Progenitor cell of endocrine pancreas (in vitro differentiated cells): Measurements from ENCODE around the gene WDFY1. TPM values are rescaled to one million over a fixed set of nuclear protein-coding genes. Genes with fewer than 3 reads are reported as not detected.

Source experiments
- DNase-seq: peaks from one replicate; pipeline ENCODE4 v3.0.0; 2021; ENCODE audit warnings: low spot score; ENCODE audit not compliant: unreplicated experiment
- H3K27ac Mint-ChIP-seq: 2 replicates; pipeline ENCODE4 v1.8.0; 2021; ENCODE audit warnings: mild to moderate bottlenecking, moderate library complexity, mixed read lengths
- H3K27me3 Mint-ChIP-seq: 2 replicates; pipeline ENCODE4 v1.8.0; 2021; ENCODE audit warnings: mixed read lengths
- H3K36me3 Mint-ChIP-seq: 2 replicates; pipeline ENCODE4 v1.8.0; 2022; ENCODE audit warnings: mixed read lengths; ENCODE audit not compliant: insufficient read depth
- H3K4me1 Mint-ChIP-seq: 2 replicates; pipeline ENCODE4 v1.8.0; 2021; ENCODE audit warnings: low read depth, mixed read lengths
- H3K4me3 Mint-ChIP-seq: 2 replicates; pipeline ENCODE4 v1.8.0; 2021; ENCODE audit warnings: low read depth, mild to moderate bottlenecking, moderate library complexity, mixed read lengths
- H3K9me3 Mint-ChIP-seq: 2 replicates; pipeline ENCODE4 v1.8.0; 2021; ENCODE audit warnings: low read depth, mixed read lengths
- total RNA-seq: library from RNA; stranded (reverse); gene quantifications from 2 replicates; pipeline ENCODE4 v1.2.1, GENCODE V29; 2021
- TF ChIP-seq, protein P1 (sequence below): fragments of 200-600 bp; sonication (generic); IDR thresholded peaks from one replicate; pipeline ENCODE4 v1.5.0; 2021; ENCODE audit warnings: antibody characterized with exemption, mild to moderate bottlenecking; ENCODE audit not compliant: unreplicated experiment

Gene WDFY1
- total RNA-seq, 1 donor from 2014 or later, result 52.3 TPM

DNA sequence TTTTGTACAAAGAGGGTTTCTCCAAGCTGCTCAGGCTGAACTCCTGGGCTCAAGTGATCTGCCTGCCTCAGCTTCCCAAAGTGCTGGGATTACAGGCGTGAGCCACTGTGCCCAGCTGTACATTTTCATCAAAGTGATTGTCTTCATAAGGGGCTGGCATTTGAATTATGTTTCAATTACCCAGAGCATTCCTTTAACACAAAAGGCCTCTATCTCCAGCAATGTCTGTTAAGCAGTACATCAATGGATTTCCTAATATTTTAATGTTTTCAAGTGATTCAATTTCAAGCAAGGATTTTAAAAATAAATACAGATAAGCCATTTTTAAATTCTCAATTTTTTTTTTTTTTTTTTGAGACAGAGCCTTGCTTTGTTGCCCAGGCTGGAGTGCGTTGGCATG, 56.9 kb downstream of the WDFY1 start:
- Mint-ChIP-seq H3K9me3 (peaks cover 7% of the 10 kb centered on the region), H3K27ac (peak overlapping the region; percentile 81), H3K4me3 (no peak overlapping the region), H3K4me1 (no peaks in the 10 kb centered on the region), H3K36me3 (peaks cover 28% of the 10 kb centered on the region), H3K27me3 (no peaks in the 10 kb centered on the region)
- TF ChIP-seq, protein P1, sequence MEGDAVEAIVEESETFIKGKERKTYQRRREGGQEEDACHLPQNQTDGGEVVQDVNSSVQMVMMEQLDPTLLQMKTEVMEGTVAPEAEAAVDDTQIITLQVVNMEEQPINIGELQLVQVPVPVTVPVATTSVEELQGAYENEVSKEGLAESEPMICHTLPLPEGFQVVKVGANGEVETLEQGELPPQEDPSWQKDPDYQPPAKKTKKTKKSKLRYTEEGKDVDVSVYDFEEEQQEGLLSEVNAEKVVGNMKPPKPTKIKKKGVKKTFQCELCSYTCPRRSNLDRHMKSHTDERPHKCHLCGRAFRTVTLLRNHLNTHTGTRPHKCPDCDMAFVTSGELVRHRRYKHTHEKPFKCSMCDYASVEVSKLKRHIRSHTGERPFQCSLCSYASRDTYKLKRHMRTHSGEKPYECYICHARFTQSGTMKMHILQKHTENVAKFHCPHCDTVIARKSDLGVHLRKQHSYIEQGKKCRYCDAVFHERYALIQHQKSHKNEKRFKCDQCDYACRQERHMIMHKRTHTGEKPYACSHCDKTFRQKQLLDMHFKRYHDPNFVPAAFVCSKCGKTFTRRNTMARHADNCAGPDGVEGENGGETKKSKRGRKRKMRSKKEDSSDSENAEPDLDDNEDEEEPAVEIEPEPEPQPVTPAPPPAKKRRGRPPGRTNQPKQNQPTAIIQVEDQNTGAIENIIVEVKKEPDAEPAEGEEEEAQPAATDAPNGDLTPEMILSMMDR, result no peak
- DNase-seq, result no peak

DNA sequence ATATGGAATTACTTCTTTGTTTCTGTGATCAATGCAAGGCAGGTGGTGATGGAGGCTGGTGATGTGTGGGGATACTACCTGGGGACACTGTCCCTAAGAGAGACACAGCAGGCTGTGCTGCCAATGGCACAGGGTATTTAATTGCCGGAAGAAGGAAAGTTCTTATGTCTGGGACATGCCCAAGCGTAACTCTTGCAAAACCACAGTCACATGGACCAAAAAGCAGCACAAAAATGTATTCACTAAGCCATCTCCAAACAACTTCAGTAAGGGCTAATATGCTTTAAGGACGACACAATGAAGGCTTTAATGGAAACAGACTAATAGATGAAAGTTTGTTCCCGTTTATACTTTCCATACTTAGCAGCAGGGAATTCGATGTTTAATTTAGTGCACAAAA, 58.0 kb downstream of the WDFY1 start:
- no peaks in the 10 kb centered on the region for H3K4me1 Mint-ChIP-seq

DNA sequence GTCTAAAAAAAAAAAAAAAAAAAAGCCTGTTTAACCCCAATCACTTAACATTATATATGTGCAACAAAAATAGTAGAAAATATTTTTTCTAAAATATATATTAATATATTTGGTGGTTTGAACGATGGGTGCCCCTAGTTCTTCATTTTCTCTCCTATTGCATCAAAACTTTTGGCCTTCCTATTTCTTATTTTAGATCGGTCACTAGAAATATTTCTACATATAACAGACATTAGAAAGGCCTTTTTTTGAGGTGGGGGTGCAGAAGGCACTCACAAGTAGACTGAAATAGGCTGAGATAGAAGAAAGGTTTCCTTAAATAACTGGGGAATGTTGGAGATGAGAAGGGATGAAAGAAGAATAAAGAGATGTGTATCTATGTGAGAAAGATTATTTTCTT, 58.4 kb downstream of the WDFY1 start:
- no peak overlapping the region for H3K27ac Mint-ChIP-seq
- H3K4me3 Mint-ChIP-seq, result no peak overlapping the region
- H3K9me3 Mint-ChIP-seq, result peaks cover 7% of the 10 kb centered on the region
- no peaks in the 10 kb centered on the region for H3K4me1 Mint-ChIP-seq
- peaks cover 29% of the 10 kb centered on the region for H3K36me3 Mint-ChIP-seq
- DNase-seq, result no peak
- TF ChIP-seq, protein P1, result no peak
- no peaks in the 10 kb centered on the region for H3K27me3 Mint-ChIP-seq

More for the DNA sequence above, 58.0 kb downstream of the WDFY1 start:
- H3K36me3 Mint-ChIP-seq, result peaks cover 27% of the 10 kb centered on the region
- H3K4me3 Mint-ChIP-seq, result no peak overlapping the region
- TF ChIP-seq, protein P1, result no peak
- no peak overlapping the region for H3K27ac Mint-ChIP-seq
- H3K27me3 Mint-ChIP-seq, result no peaks in the 10 kb centered on the region
- H3K9me3 Mint-ChIP-seq, result peaks cover 7% of the 10 kb centered on the region
- DNase-seq, result no peak

- H3K36me3 Mint-ChIP-seq, result peaks cover 26% of the 10 kb centered on the region
- DNase-seq, result no peak
- peaks cover 4% of the 10 kb centered on the region for H3K9me3 Mint-ChIP-seq
Observed at GRCh38 chr2:223884399-223884798, 60.7 kb downstream of the WDFY1 start.

GRCh38 chr2:223882715-223883114, 62.4 kb downstream of the WDFY1 start:
- Mint-ChIP-seq H3K4me1 (no peaks in the 10 kb centered on the region), H3K4me3 (no peak overlapping the region), H3K36me3 (peaks cover 26% of the 10 kb centered on the region), H3K9me3 (no peaks in the 10 kb centered on the region), H3K27ac (no peak overlapping the region), H3K27me3 (no peaks in the 10 kb centered on the region)
- no peak for DNase-seq
- TF ChIP-seq, protein P1, result no peak

More at GRCh38 chr2:223884399-223884798, 60.7 kb downstream of the WDFY1 start:
- H3K4me1 Mint-ChIP-seq, result no peaks in the 10 kb centered on the region
- no peak overlapping the region for H3K27ac Mint-ChIP-seq
- TF ChIP-seq, protein P1, result no peak
- no peak overlapping the region for H3K4me3 Mint-ChIP-seq
- H3K27me3 Mint-ChIP-seq, result no peaks in the 10 kb centered on the region
